WTC11 (cell line): ENCODE results near the gene PLA2G4E. TPM values are rescaled to one million over a fixed set of nuclear protein-coding genes. Genes with fewer than 3 reads are reported as not detected.

Experiments used
- ATAC-seq: fragments of 200-7000 bp; cut with Tn5 transposase; 2 replicates; pipeline ENCODE4 v1.10.0; 2021; ENCODE audit warnings: mild to moderate bottlenecking, moderate library complexity
- CTCF ChIA-PET: fragments of 300-600 bp; sonication (Branson Sonifier 250); formaldehyde crosslinking; loops from one replicate; lab custom pipeline; 2021; ENCODE audit warnings: antibody characterized with exemption; lab: Charles Lee
- POLR2A ChIA-PET: fragments of 350-600 bp; sonication (Branson Sonifier 250); formaldehyde crosslinking; loops from one replicate; lab custom pipeline; 2021; ENCODE audit warnings: antibody characterized with exemption; lab: Charles Lee
- DNase-seq: peaks from one replicate; pipeline ENCODE4 v3.0.0; 2021; ENCODE audit warnings: low spot score
- H3K27ac Mint-ChIP-seq: 2 replicates; pipeline ENCODE4 v1.8.0; 2021; ENCODE audit warnings: mixed read lengths
- H3K27me3 Mint-ChIP-seq: 2 replicates; pipeline ENCODE4 v1.8.0; 2021; ENCODE audit warnings: low read depth, mild to moderate bottlenecking, moderate library complexity, mixed read lengths
- H3K36me3 Mint-ChIP-seq: 2 replicates; pipeline ENCODE4 v1.8.0; 2021; ENCODE audit warnings: mixed read lengths
- H3K4me1 Mint-ChIP-seq: 2 replicates; pipeline ENCODE4 v1.8.0; 2022; ENCODE audit warnings: mixed read lengths
- H3K4me3 Mint-ChIP-seq: 2 replicates; pipeline ENCODE4 v1.8.0; 2021; ENCODE audit warnings: mild to moderate bottlenecking, moderate library complexity, mixed read lengths
- H3K9me3 Mint-ChIP-seq: 2 replicates; pipeline ENCODE4 v1.8.0; 2021; ENCODE audit warnings: mixed read lengths
- ERG ChIP-seq: fragments of 250-450 bp; sonication (Bioruptor Pico); IDR thresholded peaks from 2 replicates; pipeline ENCODE4 v1.8.0; 2021; ENCODE audit warnings: mild to moderate bottlenecking
- FOXJ3 ChIP-seq: sonication (generic); formaldehyde crosslinking; IDR thresholded peaks from 2 replicates; pipeline ENCODE4 v1.9.0; 2021; ENCODE audit warnings: missing genetic modification reagents, mild to moderate bottlenecking, borderline replicate concordance
- FOXP1 ChIP-seq: sonication (generic); formaldehyde crosslinking; IDR thresholded peaks from 2 replicates; pipeline ENCODE4 v1.8.0; 2022; ENCODE audit warnings: missing genetic modification reagents, mild to moderate bottlenecking, moderate library complexity, borderline replicate concordance
- GABPB1 ChIP-seq: sonication (generic); formaldehyde crosslinking; IDR thresholded peaks from 2 replicates; pipeline ENCODE4 v1.8.1; 2023; ENCODE audit warnings: mild to moderate bottlenecking, missing genetic modification reagents
- GRHL2 ChIP-seq: fragments of 250-450 bp; sonication (Bioruptor Pico); IDR thresholded peaks from 2 replicates; pipeline ENCODE4 v1.8.0; 2022; ENCODE audit warnings: mild to moderate bottlenecking, moderate library complexity; ENCODE audit not compliant: insufficient replicate concordance, severe bottlenecking
- HMGA2 ChIP-seq: fragments of 250-450 bp; sonication (Bioruptor Pico); IDR thresholded peaks from 2 replicates; pipeline ENCODE4 v1.4.0; 2021; ENCODE audit warnings: mild to moderate bottlenecking, moderate library complexity
- JUN ChIP-seq: sonication (generic); formaldehyde crosslinking; IDR thresholded peaks from 2 replicates; pipeline ENCODE4 v1.8.0; 2023; ENCODE audit warnings: mild to moderate bottlenecking, missing genetic modification reagents
- MXD4 ChIP-seq: fragments of 250-450 bp; sonication (Bioruptor Pico); IDR thresholded peaks from 2 replicates; pipeline ENCODE4 v1.8.0; 2021; ENCODE audit warnings: mild to moderate bottlenecking, moderate library complexity, borderline replicate concordance
- NFE2L1 ChIP-seq: sonication (generic); formaldehyde crosslinking; IDR thresholded peaks from 2 replicates; pipeline ENCODE4 v1.8.1; 2023; ENCODE audit warnings: missing genetic modification reagents
- NR2C2 ChIP-seq: sonication (generic); formaldehyde crosslinking; IDR thresholded peaks from 2 replicates; pipeline ENCODE4 v1.8.0; 2022; ENCODE audit warnings: mild to moderate bottlenecking, missing genetic modification reagents
- OVOL2 ChIP-seq: fragments of 250-450 bp; sonication (Bioruptor Pico); IDR thresholded peaks from 2 replicates; pipeline ENCODE4 v1.9.0; 2021; ENCODE audit warnings: mild to moderate bottlenecking, borderline replicate concordance
- RELA ChIP-seq: sonication (generic); formaldehyde crosslinking; IDR thresholded peaks from 2 replicates; pipeline ENCODE4 v1.8.1; 2022; ENCODE audit warnings: missing genetic modification reagents, mild to moderate bottlenecking, borderline replicate concordance
- SMAD3 ChIP-seq: sonication (generic); formaldehyde crosslinking; IDR thresholded peaks from 2 replicates; pipeline ENCODE4 v1.8.0; 2022; ENCODE audit warnings: missing genetic modification reagents, mild to moderate bottlenecking, borderline replicate concordance
- SMAD4 ChIP-seq: sonication (generic); formaldehyde crosslinking; IDR thresholded peaks from 2 replicates; pipeline ENCODE4 v1.8.0; 2022; ENCODE audit warnings: mild to moderate bottlenecking, missing genetic modification reagents
- SP1 ChIP-seq: sonication (generic); formaldehyde crosslinking; conservative IDR thresholded peaks from 2 replicates; pipeline ENCODE4 v1.8.1; 2022; ENCODE audit warnings: missing genetic modification reagents
- ZBTB43 ChIP-seq: sonication (generic); formaldehyde crosslinking; IDR thresholded peaks from 2 replicates; pipeline ENCODE4 v1.8.1; 2023; ENCODE audit warnings: mild to moderate bottlenecking, missing genetic modification reagents
- ZMAT4 ChIP-seq: fragments of 250-450 bp; sonication (Bioruptor Pico); IDR thresholded peaks from 2 replicates; pipeline ENCODE4 v1.9.0; 2021; ENCODE audit warnings: mild to moderate bottlenecking
- ZNF138 ChIP-seq: sonication (generic); formaldehyde crosslinking; conservative IDR thresholded peaks from 2 replicates; pipeline ENCODE4 v1.8.1; 2022; ENCODE audit warnings: mild to moderate bottlenecking, moderate library complexity, missing genetic modification reagents
- ZNF232 ChIP-seq: sonication (generic); formaldehyde crosslinking; IDR thresholded peaks from 2 replicates; pipeline ENCODE4 v1.8.0; 2022; ENCODE audit warnings: mild to moderate bottlenecking, missing genetic modification reagents
- ZNF423 ChIP-seq: fragments of 250-450 bp; sonication (Bioruptor Pico); IDR thresholded peaks from 2 replicates; pipeline ENCODE4 v2.1.2; 2022; ENCODE audit warnings: mild to moderate bottlenecking, moderate library complexity
- total RNA-seq: library from RNA; stranded (reverse); gene quantifications from 3 replicates; pipeline ENCODE4 v1.2.3, GENCODE V29; 2021

The PLA2G4E gene
- total RNA-seq, 1 experiment from 2014 or later: not detected

- TF ChIP-seq ERG: no peak
Measured at GRCh38 chr15:41979493-41980266, 41.2 kb downstream of the PLA2G4E start (continued).

- ATAC-seq (no peak), DNase-seq (no peak)
- no peaks in the 10 kb centered on the region for H3K9me3 Mint-ChIP-seq
- no peaks in the 10 kb centered on the region for H3K36me3 Mint-ChIP-seq
- peaks cover 4% of the 10 kb centered on the region; the same call in 1 of the 2 replicates for H3K27me3 Mint-ChIP-seq
- no peak overlapping the region for H3K4me3 Mint-ChIP-seq
- peaks cover 20% of the 10 kb centered on the region for H3K4me1 Mint-ChIP-seq
- H3K27ac Mint-ChIP-seq: no peak overlapping the region
- ChIA-PET CTCF (interaction anchor here (0.8 kb wide), 1 partner anchor 11 kb away, joined by 3 read pairs; no protein-coding TSS in a partner anchor), POLR2A (no interaction called here)
- no peak for TF ChIP-seq MXD4
- no peak for TF ChIP-seq JUN (CRISPR knock-in tag)
- no peak for TF ChIP-seq ZMAT4
- no peak for TF ChIP-seq GABPB1 (CRISPR knock-in tag)
- no peak for TF ChIP-seq SMAD3 (CRISPR knock-in tag)
- no peak for TF ChIP-seq NFE2L1 (CRISPR knock-in tag)
- TF ChIP-seq ZNF138 (CRISPR knock-in tag): no peak
Measured at GRCh38 chr15:41978534-41978933, 42.3 kb downstream of the PLA2G4E start.

- TF ChIP-seq SMAD4 (CRISPR knock-in tag) (no peak), ZNF232 (CRISPR knock-in tag) (no peak), ZBTB43 (CRISPR knock-in tag) (no peak), HMGA2 (CRISPR knock-in tag) (no peak), FOXJ3 (CRISPR knock-in tag) (no peak), NR2C2 (CRISPR knock-in tag) (no peak), OVOL2 (CRISPR knock-in tag) (no peak), RELA (no peak), ZNF423 (CRISPR knock-in tag) (no peak), FOXP1 (CRISPR knock-in tag) (no peak), SP1 (CRISPR knock-in tag) (no peak), GRHL2 (CRISPR knock-in tag) (no peak)
- TF ChIP-seq, all 79 proteins: peak for 0
- H3K27ac Mint-ChIP-seq: no peak overlapping the region
- no peaks in the 10 kb centered on the region for H3K36me3 Mint-ChIP-seq
- ChIA-PET POLR2A (no interaction called here), CTCF (interaction anchor here (0.5 to 1.3 kb wide), 4 partner anchors 12 to 160 kb away, joined by 3 to 8 read pairs (median 4); no protein-coding TSS in a partner anchor)
- peaks cover 23% of the 10 kb centered on the region for H3K4me1 Mint-ChIP-seq
- ATAC-seq (no peak), DNase-seq (no peak)
- H3K4me3 Mint-ChIP-seq: no peak overlapping the region
- no peaks in the 10 kb centered on the region for H3K9me3 Mint-ChIP-seq
- peaks cover 4% of the 10 kb centered on the region; the same call in 1 of the 2 replicates for H3K27me3 Mint-ChIP-seq
Measured at GRCh38 chr15:41977757-41978383, 43.0 kb downstream of the PLA2G4E start.
